ENCODE data around the gene LARP1.

Gene LARP1

GRCh38 chr5:154849791-154850201 lies 94.6 kb downstream of the LARP1 start:
- no peak for TF ChIP-seq ZNF274 (IDR thresholded peaks at IDR 0.05; ENCODE audit: low read depth, low read length)
- H3K4me3 ChIP-seq (ENCODE audit: low read length): no peak overlapping the region

DNA sequence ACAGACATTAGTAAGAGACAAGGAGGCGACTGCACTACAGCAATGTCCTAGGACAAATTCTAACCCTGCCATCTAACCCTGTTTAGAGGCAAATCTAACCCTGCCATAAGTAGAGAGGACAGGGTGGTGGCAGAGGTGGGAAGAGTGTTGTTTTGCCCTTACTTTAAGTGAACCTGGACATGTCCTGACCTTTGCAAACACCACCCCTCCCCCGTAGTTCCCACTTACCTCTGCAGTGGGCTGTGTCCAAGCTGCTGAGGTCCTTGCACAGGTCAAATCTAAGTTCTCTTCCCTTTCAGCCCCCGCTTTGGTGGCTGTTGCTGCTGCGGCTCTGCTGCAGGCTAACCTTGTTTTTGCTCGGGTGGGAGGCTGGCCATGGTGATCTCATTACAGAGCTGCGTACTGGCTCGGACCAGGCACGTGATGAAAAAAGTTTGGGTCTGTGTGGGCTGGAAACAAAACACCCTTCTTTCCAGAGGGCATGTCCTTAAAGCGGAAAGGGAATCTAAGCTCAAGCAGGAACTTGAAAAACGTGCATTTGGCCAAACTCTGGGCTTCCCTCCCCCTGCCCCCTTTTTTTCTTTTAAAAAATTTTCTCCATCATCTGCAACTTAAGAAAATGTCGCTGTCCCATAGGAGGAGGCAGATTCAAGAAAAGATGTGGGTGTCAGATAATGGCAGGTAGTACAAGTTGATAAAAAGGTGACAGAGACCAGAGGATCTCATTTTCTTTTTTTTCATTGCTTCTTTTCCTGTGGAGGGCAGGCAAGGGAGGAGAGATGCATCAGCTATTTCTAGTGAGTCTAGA lies 95.3 kb downstream of the LARP1 start, which contains the start of gene FAXDC2:
TSS of gene FAXDC2 (minus strand) at position 349 of the 808 bp plus-strand sequence. CDS start 12,425 bp downstream, outside the sequence.
- no peak within 1 kb of the TSS for H3K4me3 ChIP-seq (ENCODE audit: low read length)

GRCh38 chr5:154851351-154851750 lies 96.2 kb downstream of the LARP1 start:
- TF ChIP-seq ZNF274 (IDR thresholded peaks at IDR 0.05; ENCODE audit: low read depth, low read length): no peak
- H3K4me3 ChIP-seq (ENCODE audit: low read length): no peak overlapping the region

More for the DNA sequence above, 95.3 kb downstream of the LARP1 start, which contains the start of gene FAXDC2:
- TF ChIP-seq ZNF274 (IDR thresholded peaks at IDR 0.05; ENCODE audit: low read depth, low read length): no peak

DNA sequence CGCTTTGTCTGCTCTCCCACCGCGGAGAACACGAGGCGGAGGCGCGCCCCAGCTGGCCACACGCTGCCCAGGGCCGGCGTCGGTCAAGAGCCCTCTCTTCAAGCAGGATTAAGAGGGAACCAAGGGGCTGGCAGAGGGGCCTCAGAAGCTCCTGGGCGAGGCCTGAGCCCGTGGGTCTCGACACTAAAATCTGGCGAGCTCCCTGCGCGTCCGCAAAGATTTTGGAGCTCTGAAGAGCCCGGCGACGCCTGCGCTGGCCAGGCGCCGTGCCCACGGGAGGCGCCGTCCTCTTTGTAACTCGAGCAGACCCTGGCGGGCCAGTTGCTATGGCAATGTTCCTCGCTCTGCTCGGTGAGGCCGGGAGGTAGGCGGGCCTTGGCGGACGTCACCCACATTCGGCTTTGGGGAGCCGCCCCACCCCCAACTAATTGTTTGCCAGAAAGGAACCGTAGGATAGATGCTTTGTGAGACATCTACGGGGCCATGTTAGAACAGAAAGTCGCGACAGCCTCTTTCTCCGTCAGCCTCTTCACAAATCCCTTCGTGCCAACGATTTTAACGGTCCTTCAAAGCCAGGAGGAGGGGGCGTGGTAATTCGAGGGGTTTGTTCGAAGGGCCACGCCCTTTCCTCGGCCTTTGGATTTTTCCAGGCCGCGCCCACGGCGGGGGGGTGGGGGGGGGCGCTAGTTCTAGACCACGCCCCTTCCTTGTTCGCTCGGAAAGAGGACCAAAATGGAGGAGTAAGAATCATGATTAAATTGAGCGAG lies 102.5 kb downstream of the LARP1 start:
- TF ChIP-seq ZNF274 (IDR thresholded peaks at IDR 0.05; ENCODE audit: low read depth, low read length): no peak
- H3K4me3 ChIP-seq (ENCODE audit: low read length): peak overlapping the region; percentile 93

GRCh38 chr5:154858297-154858971 lies 103.3 kb downstream of the LARP1 start, which contains the start of gene CNOT8:
TSS of gene CNOT8 (plus strand) at chr5:154858627. CDS start at chr5:154863279, 4,652 bp downstream.
- no peak for TF ChIP-seq ZNF274 (IDR thresholded peaks at IDR 0.05; ENCODE audit: low read depth, low read length)
- peak within 1 kb of the TSS; percentile 93 for H3K4me3 ChIP-seq (ENCODE audit: low read length)

DNA sequence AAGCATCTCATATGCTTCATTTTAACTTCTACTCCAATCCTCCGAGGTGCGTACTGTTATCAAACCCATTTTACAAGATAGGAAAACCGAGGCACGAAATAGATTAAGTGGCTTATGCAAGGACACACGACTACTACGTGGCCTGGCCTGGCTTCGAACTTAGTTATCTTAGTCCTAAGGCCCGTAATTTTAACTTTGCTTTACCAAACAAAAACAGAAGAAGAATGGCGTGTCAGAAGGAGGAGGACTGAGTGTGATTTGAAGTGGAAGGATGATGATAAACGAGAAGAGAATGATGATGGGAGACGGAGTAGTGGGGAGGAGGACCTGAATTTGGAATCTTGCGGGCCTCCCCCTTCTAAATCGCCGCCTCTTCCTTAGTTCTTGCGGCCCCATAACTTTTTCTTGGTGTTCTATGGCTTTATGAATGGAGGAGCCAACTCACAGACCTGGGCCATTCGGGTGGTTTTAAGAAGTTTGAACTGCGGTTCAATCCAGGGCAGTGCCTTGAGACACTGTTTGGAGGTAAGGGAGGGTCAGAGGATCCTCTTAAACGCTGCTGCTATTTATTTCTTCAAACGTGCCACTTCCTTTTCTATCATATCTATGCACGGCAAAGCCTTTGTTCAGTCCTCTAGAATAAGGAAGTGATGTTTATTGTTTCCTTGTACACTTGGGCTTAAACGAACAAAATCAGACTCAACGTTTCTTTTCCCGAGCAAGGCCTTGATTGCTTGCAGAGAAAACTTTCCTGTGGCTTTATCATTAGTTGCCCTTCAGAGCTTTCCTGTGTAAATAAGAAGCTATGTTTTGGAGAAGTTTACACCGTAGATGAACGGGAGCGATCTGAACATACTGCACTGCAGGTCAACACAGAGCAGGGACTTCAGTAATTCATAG lies 104.0 kb downstream of the LARP1 start:
- peak overlapping the region; percentile 93 for H3K4me3 ChIP-seq (ENCODE audit: low read length)
- no peak for TF ChIP-seq ZNF274 (IDR thresholded peaks at IDR 0.05; ENCODE audit: low read depth, low read length)

DNA sequence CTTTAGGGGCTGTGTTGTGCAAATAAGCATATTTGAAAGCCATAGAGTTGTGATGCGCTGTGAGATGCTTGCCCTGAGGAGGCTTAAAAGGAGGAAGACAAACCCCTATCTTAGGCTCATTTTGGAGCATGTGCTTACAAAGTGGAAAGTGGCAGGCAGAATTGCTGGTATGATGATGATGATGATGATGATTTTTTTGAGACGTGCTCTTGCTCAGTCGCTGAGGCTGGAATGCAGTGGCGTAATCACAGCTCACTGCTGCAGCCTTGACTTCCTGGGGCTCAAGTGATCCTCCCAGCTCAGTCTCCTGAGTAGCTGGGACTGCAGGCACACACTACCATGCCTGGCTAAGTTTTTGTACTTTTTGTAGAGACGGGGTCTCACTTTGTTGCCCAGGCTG lies 104.9 kb downstream of the LARP1 start:
- TF ChIP-seq ZNF274 (IDR thresholded peaks at IDR 0.05; ENCODE audit: low read depth, low read length): no peak
- H3K4me3 ChIP-seq (ENCODE audit: low read length): peak overlapping the region; percentile 93

- no peak for TF ChIP-seq ZNF274 (IDR thresholded peaks at IDR 0.05; ENCODE audit: low read depth, low read length)
- H3K4me3 ChIP-seq (ENCODE audit: low read length): peak overlapping the region; percentile 93; the same call in 1 of the 2 replicates
Observed at GRCh38 chr5:154860765-154861164, 105.6 kb downstream of the LARP1 start.

DNA sequence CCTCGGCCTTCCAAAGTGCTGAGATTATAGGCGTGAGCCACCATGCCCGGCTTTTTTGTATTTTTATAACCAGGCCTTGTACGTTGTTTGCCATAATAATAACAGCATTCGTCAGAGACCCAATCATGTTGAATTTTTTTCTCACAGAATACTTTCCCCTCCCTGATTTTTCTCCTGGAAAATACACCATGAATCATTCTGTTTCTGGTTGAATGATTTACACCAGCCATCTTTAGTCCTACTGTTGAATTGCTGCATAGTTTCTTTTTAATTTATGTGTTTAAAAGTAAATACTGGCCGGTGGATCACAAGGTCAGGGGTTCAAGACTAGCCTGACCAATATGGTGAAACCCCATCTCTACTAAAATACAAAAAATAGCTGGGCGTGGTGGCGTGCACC lies 106.8 kb downstream of the LARP1 start:
- H3K4me3 ChIP-seq (ENCODE audit: low read length): no peak overlapping the region
- no peak for TF ChIP-seq ZNF274 (IDR thresholded peaks at IDR 0.05; ENCODE audit: low read depth, low read length)

DNA sequence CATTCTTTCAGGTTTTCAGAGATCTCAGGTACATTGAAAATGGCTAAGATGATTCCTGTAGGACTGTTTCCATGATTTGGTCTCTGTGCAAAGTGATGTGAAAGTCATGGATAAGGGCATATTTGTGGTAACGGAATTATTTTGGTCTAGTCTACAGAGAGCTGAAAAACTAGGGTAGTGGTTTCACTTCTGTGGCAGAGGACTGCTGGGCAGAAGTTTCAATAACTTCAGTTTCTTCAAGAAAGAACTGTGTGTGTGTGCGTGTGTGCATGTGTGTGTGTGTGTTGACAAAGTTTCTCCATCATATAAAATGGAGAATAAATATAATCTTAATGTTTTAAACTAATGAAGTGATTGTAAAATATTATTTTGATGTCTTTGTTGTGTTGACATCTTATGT lies 107.6 kb downstream of the LARP1 start:
- no peak for TF ChIP-seq ZNF274 (IDR thresholded peaks at IDR 0.05; ENCODE audit: low read depth, low read length)
- no peak overlapping the region for H3K4me3 ChIP-seq (ENCODE audit: low read length)

GRCh38 chr5:154863291-154864080 lies 108.3 kb downstream of the LARP1 start:
- TF ChIP-seq ZNF274 (IDR thresholded peaks at IDR 0.05; ENCODE audit: low read depth, low read length): no peak

GRCh38 chr5:154865466-154866184 lies 110.4 kb downstream of the LARP1 start:
- no peak overlapping the region for H3K4me3 ChIP-seq (ENCODE audit: low read length)
- TF ChIP-seq ZNF274 (IDR thresholded peaks at IDR 0.05; ENCODE audit: low read depth, low read length): no peak

More at GRCh38 chr5:154863291-154864080, 108.3 kb downstream of the LARP1 start:
- H3K4me3 ChIP-seq (ENCODE audit: low read length): no peak overlapping the region

Measured in GM08714 (cell line).